ENCODE data around the gene PIWIL4. TPM values are rescaled to one million over a fixed set of nuclear protein-coding genes. Genes with fewer than 3 reads are reported as not detected.

PIWIL4 gene
- 1 to 10 TPM; 1.5 to 5.1 (median 3.5) TPM for total RNA-seq

DNA sequence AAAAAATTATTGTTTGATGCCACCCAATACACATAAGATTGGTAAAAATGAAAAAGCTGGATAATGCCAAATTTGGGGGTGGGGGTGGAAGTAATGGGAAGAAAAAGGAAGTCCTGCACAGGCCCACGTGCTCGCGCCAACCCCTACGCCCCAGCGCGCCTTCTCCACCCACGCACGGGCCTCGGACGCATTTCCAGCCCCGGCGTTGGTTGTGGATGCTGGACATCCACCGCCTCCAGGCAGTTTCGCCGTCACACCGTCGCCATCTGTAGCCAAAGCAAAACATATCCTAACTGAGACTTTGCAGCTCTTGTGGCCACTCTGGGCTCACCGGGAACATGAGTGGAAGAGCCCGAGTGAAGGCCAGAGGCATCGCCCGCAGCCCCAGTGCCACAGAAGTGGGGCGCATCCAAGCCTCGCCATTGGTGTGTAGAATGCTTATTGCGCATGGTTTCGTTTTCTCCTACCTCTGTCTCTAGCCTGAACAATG lies at the start of gene PIWIL4:
TSS of gene PIWIL4 (plus strand) at position 188 of the 490 bp plus-strand sequence. CDS start at position 339, 151 bp downstream.
- Histone ChIP-seq H3K27me3 (no peaks in the 10 kb centered on the region), H3K36me3 (no peaks in the 10 kb centered on the region), H3K27ac (no peak within 1 kb of the TSS), H3K4me1 (no peaks in the 10 kb centered on the region), H3K4me3 (replicated peaks in 1 of 3) (no peak within 1 kb of the TSS), H3K9me3 (no peaks in the 10 kb centered on the region)
- no peak for DNase-seq
- intact Hi-C loops (cut with DNase I): no loop called here
- 94 to 95% methylated on average over 25 of the region's 25 CpGs for WGBS, 2 donors
- no peak for TF ChIP-seq POLR2A (IDR thresholded peaks at IDR 0.05)
- TF ChIP-seq, protein P1, sequence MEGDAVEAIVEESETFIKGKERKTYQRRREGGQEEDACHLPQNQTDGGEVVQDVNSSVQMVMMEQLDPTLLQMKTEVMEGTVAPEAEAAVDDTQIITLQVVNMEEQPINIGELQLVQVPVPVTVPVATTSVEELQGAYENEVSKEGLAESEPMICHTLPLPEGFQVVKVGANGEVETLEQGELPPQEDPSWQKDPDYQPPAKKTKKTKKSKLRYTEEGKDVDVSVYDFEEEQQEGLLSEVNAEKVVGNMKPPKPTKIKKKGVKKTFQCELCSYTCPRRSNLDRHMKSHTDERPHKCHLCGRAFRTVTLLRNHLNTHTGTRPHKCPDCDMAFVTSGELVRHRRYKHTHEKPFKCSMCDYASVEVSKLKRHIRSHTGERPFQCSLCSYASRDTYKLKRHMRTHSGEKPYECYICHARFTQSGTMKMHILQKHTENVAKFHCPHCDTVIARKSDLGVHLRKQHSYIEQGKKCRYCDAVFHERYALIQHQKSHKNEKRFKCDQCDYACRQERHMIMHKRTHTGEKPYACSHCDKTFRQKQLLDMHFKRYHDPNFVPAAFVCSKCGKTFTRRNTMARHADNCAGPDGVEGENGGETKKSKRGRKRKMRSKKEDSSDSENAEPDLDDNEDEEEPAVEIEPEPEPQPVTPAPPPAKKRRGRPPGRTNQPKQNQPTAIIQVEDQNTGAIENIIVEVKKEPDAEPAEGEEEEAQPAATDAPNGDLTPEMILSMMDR (IDR thresholded peaks at IDR 0.05): no peak

DNA sequence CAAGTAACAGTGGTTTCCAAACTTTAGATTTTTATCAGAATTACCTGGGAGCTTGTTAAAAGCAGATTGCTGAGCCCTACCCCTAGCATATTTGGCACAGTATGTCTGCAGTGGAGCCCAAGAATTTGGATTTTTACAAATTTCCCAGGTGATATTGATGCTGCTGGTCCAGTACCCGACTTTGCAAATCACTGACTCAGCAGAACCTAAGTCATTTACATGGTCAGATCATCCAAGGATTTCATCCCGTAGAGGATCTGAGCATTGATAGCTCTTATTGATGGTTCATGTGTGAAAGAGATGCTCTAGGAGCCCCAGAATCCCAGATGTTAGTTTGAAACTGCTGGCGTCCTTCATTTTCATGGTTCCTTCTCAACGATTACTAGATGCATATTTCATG lies 48.9 kb upstream of the PIWIL4 start:
- intact Hi-C loops (cut with DNase I): no loop called here

DNA sequence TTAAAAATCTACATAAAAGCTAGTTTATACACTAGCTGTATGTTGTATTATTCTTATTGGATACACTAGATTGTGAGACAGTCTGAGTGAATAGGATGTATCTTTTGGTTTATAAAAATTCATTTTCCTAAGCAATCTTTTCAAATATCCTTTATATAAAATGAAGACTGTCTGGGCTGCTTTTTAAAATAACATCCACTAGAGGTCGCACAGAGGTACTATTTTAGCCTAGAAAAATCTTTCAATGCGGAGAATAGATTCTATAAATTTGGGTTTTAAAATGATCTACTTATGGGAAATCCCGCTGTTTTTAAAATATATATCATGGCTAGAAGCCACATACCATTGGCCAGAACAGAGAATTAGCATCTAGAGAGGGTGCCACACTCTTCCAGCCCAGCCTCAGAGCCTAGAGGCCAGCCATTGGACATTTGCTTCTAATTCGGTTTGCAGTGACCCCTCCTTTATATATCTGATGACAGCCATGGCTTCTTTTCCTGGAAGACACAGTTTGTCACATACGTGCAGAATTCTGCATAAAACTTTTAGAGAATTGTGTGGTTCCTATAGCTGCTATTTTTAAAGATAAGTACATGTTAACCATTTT lies 47.6 kb upstream of the PIWIL4 start:
- Histone ChIP-seq H3K36me3 (no peaks in the 10 kb centered on the region), H3K27ac (no peak overlapping the region), H3K4me1 (no peaks in the 10 kb centered on the region), H3K27me3 (no peaks in the 10 kb centered on the region), H3K9me3 (no peaks in the 10 kb centered on the region), H3K4me3 (replicated peaks in 1 of 3) (no peak overlapping the region)
- intact Hi-C loops (cut with DNase I): loop anchor here (5.0 kb wide), 1 partner anchor 78 kb away; no protein-coding TSS in a partner anchor
- DNase-seq: no peak
- WGBS, 2 donors: 8 to 16% methylated on average over 5 of the region's 5 CpGs
- TF ChIP-seq, protein P1 (IDR thresholded peaks at IDR 0.05): peak; percentile 32 to 72 (median 56)
- TF ChIP-seq POLR2A (IDR thresholded peaks at IDR 0.05): no peak

More for the DNA sequence above, 48.9 kb upstream of the PIWIL4 start:
- Histone ChIP-seq H3K27ac (no peak overlapping the region), H3K9me3 (no peaks in the 10 kb centered on the region), H3K36me3 (no peaks in the 10 kb centered on the region), H3K4me3 (replicated peaks in 1 of 3) (no peak overlapping the region), H3K4me1 (no peaks in the 10 kb centered on the region), H3K27me3 (no peaks in the 10 kb centered on the region)
- TF ChIP-seq POLR2A (IDR thresholded peaks at IDR 0.05): no peak
- TF ChIP-seq, protein P1 (IDR thresholded peaks at IDR 0.05): no peak
- DNase-seq: no peak
- 71 to 74% methylated on average over 4 of the region's 4 CpGs for WGBS, 2 donors

DNA sequence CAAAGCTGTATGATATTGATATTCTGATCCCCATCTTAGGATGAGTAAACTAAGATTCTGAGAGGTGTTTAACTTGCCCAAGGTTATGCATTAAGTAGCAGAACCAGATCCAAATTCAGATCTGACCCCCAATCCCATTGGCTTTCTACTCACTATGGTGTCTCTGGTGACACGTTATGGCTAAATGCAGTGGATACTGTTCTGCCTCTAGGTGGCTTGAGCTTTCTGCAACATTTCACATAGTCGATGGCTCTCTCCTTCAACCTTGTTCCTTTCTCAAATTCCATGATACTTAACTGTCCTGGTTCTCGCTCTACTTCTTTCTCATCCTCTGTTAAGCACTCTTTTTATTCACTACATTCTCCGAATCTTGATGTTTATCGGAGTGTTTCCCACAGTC lies 45.5 kb upstream of the PIWIL4 start:
- WGBS, 2 donors: 51 to 56% methylated on average over 4 of the region's 5 CpGs

More for the DNA sequence above, 45.5 kb upstream of the PIWIL4 start:
- Histone ChIP-seq H3K4me3 (replicated peaks in 1 of 3) (no peak overlapping the region), H3K27me3 (no peaks in the 10 kb centered on the region), H3K9me3 (no peaks in the 10 kb centered on the region), H3K4me1 (peaks cover 12 to 14% of the 10 kb centered on the region in 2 donors), H3K27ac (no peak overlapping the region), H3K36me3 (no peaks in the 10 kb centered on the region)
- TF ChIP-seq POLR2A (IDR thresholded peaks at IDR 0.05): no peak
- TF ChIP-seq, protein P1 (IDR thresholded peaks at IDR 0.05): peak in 3 of 6 experiments; percentile 16 to 24 (median 23)
- intact Hi-C loops (cut with DNase I): loop anchor here (5.0 kb wide), 1 partner anchor 76 kb away; no protein-coding TSS in a partner anchor
- DNase-seq: no peak
